Measurements from ENCODE around the gene BYSL. TPM values are rescaled to one million over a fixed set of nuclear protein-coding genes. Genes with fewer than 3 reads are reported as not detected.

The BYSL gene
- total RNA-seq, 2 donors from 2014 or later = 3.1 to 13.5 TPM

GRCh38 chr6:41922154-41922553 lies 855 bp downstream of the BYSL start:
- intact Hi-C loops (cut with DNase I) = no loop called here
- ATAC-seq (no peak), DNase-seq (no peak)
- Histone ChIP-seq H3K27me3 (no peaks in the 10 kb centered on the region), H3K4me1 (peaks cover 34% of the 10 kb centered on the region), H3K9me3 (no peaks in the 10 kb centered on the region), H3K27ac (no peak overlapping the region), H3K4me3 (peak overlapping the region; percentile 85 to 87), H3K36me3 (replicated peaks in 1 of 2; ENCODE audit: insufficient read depth in 1 of 2, low read depth in 2 of 2) (peaks cover 0 to 1% of the 10 kb centered on the region in 2 donors)
- no peak for TF ChIP-seq POLR2A (IDR thresholded peaks at IDR 0.05)
- TF ChIP-seq, protein P1, sequence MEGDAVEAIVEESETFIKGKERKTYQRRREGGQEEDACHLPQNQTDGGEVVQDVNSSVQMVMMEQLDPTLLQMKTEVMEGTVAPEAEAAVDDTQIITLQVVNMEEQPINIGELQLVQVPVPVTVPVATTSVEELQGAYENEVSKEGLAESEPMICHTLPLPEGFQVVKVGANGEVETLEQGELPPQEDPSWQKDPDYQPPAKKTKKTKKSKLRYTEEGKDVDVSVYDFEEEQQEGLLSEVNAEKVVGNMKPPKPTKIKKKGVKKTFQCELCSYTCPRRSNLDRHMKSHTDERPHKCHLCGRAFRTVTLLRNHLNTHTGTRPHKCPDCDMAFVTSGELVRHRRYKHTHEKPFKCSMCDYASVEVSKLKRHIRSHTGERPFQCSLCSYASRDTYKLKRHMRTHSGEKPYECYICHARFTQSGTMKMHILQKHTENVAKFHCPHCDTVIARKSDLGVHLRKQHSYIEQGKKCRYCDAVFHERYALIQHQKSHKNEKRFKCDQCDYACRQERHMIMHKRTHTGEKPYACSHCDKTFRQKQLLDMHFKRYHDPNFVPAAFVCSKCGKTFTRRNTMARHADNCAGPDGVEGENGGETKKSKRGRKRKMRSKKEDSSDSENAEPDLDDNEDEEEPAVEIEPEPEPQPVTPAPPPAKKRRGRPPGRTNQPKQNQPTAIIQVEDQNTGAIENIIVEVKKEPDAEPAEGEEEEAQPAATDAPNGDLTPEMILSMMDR (IDR thresholded peaks at IDR 0.05) = no peak
- 5 to 8% methylated on average over 7 of the region's 7 CpGs for WGBS, 2 donors

DNA sequence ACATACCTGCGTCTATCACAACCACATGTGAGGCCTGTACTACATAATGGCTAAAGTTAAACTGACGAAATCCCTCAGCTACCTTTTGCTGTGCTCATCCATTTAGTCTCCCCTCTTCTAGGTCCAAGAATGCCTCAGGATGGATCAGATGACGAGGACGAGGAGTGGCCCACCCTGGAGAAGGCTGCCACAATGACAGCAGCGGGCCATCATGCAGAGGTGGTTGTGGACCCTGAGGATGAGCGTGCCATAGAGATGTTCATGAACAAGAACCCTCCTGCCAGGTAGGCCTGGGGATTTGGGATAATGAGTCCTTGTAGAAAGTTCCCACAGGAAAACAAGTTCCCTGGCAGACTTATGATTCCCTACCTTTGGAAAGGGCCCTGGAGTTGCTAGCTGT lies 6.0 kb downstream of the BYSL start:
- no peak for ATAC-seq
- intact Hi-C loops (cut with DNase I) = no loop called here
- H3K9me3 ChIP-seq = no peaks in the 10 kb centered on the region
- no peak overlapping the region for H3K27ac ChIP-seq
- DNase-seq = no peak
- peaks cover 15% of the 10 kb centered on the region for H3K4me1 ChIP-seq
- peaks cover 8 to 34% of the 10 kb centered on the region in 2 donors for H3K36me3 ChIP-seq (replicated peaks in 1 of 2; ENCODE audit: insufficient read depth in 1 of 2, low read depth in 2 of 2)
- TF ChIP-seq, protein P1 (IDR thresholded peaks at IDR 0.05) = no peak
- TF ChIP-seq POLR2A (IDR thresholded peaks at IDR 0.05) = no peak
- H3K27me3 ChIP-seq = no peaks in the 10 kb centered on the region
- 91% methylated on average over 6 of the region's 6 CpGs for WGBS, 2 donors
- no peak overlapping the region for H3K4me3 ChIP-seq

DNA sequence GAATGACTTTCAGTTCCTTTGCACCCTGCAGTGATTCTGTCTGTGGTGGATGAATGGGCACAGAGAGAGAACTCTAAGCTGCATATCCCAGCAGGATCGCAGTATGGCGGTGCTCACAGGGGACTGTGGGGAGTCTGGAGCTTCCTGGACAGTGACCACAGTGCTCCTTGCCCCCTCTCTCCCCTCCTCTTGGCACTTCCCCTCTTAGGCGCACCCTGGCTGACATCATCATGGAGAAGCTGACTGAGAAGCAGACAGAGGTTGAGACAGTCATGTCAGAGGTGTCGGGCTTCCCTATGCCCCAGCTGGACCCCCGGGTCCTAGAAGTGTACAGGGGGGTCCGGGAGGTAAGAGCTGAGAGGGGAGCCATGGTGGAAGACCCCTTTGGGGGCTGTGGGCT lies 8.6 kb downstream of the BYSL start:
- WGBS, 2 donors = 85 to 86% methylated on average over 6 of the region's 6 CpGs
- ATAC-seq (no peak), DNase-seq (no peak)
- Histone ChIP-seq H3K27ac (no peak overlapping the region), H3K9me3 (no peaks in the 10 kb centered on the region), H3K4me1 (no peaks in the 10 kb centered on the region), H3K27me3 (no peaks in the 10 kb centered on the region), H3K4me3 (no peak overlapping the region), H3K36me3 (replicated peaks in 1 of 2; ENCODE audit: insufficient read depth in 1 of 2, low read depth in 2 of 2) (peaks cover 15 to 44% of the 10 kb centered on the region in 2 donors)
- intact Hi-C loops (cut with DNase I) = loop anchor here (10.0 kb wide), 1 partner anchor 85 kb away; no protein-coding TSS in a partner anchor
- TF ChIP-seq POLR2A (IDR thresholded peaks at IDR 0.05) = no peak
- TF ChIP-seq, protein P1 (IDR thresholded peaks at IDR 0.05) = no peak

GRCh38 chr6:41931792-41932191 lies 10.5 kb downstream of the BYSL start:
- Histone ChIP-seq H3K27ac (no peak overlapping the region), H3K9me3 (no peaks in the 10 kb centered on the region), H3K4me3 (no peak overlapping the region), H3K4me1 (peaks cover 12% of the 10 kb centered on the region), H3K36me3 (replicated peaks in 1 of 2; ENCODE audit: insufficient read depth in 1 of 2, low read depth in 2 of 2) (peaks cover 15 to 46% of the 10 kb centered on the region in 2 donors), H3K27me3 (no peaks in the 10 kb centered on the region)
- TF ChIP-seq, protein P1 (IDR thresholded peaks at IDR 0.05) = no peak
- TF ChIP-seq POLR2A (IDR thresholded peaks at IDR 0.05) = no peak
- no peak for DNase-seq
- ATAC-seq = no peak
- 60 to 67% methylated on average over 2 of the region's 2 CpGs for WGBS, 2 donors
- intact Hi-C loops (cut with DNase I) = loop anchor here (10.0 kb wide), 1 partner anchor 87 kb away; no protein-coding TSS in a partner anchor

GRCh38 chr6:41932378-41932777 lies 11.1 kb downstream of the BYSL start:
- intact Hi-C loops (cut with DNase I) = loop anchor here (10.0 kb wide), 1 partner anchor 88 kb away; no protein-coding TSS in a partner anchor
- Histone ChIP-seq H3K4me1 (peaks cover 12% of the 10 kb centered on the region), H3K36me3 (replicated peaks in 1 of 2; ENCODE audit: insufficient read depth in 1 of 2, low read depth in 2 of 2) (peaks cover 15 to 42% of the 10 kb centered on the region in 2 donors), H3K27me3 (no peaks in the 10 kb centered on the region), H3K4me3 (no peak overlapping the region), H3K9me3 (no peaks in the 10 kb centered on the region), H3K27ac (no peak overlapping the region)
- TF ChIP-seq, protein P1 (IDR thresholded peaks at IDR 0.05) = no peak
- no peak for TF ChIP-seq POLR2A (IDR thresholded peaks at IDR 0.05)
- WGBS, 2 donors = 84 to 93% methylated on average over 4 to 15 of the region's 15 CpGs
- no peak for ATAC-seq
- DNase-seq = no peak
